IMR-90 (cell line): Measurements from ENCODE around the gene CYP4F22. TPM values are rescaled to one million over a fixed set of nuclear protein-coding genes. Genes with fewer than 3 reads are reported as not detected.

Experiments
- ATAC-seq: fragments of 200-7000 bp; cut with Tn5 transposase; 2 replicates; pipeline ENCODE4 v1.9.1; 2020; ENCODE audit warnings: low read depth, mild to moderate bottlenecking, moderate library complexity
- BruUV-seq: library from RNA; stranded (reverse); fragments of 400-500 nt; replicated peaks from 2 replicates; lab custom pipeline; 2021; lab: Mats Ljungman, UMichigan
- CTCF ChIA-PET: fragments of 300-600 bp; formaldehyde crosslinking; extraction: SDS; loops from one replicate; lab custom pipeline; 2021; ENCODE audit warnings: antibody characterized with exemption; lab: Yijun Ruan, JAX
- POLR2A ChIA-PET: fragments of 300-600 bp; sonication (Branson Sonifier 250); formaldehyde crosslinking; loops from one replicate; lab custom pipeline; 2022; ENCODE audit warnings: antibody characterized with exemption; ENCODE audit not compliant: unreplicated experiment; lab: Charles Lee
- DNase-seq: peaks from one replicate; pipeline ENCODE4 v3.0.0; 2013
- H2AFZ ChIP-seq: replicated peaks from 2 replicates; pipeline ENCODE3; 2013; ENCODE audit warnings: low read length, mild to moderate bottlenecking; ENCODE audit not compliant: poor library complexity
- H2AK5ac ChIP-seq: 2 replicates; pipeline ENCODE4 v1.6.1; 2013; ENCODE audit warnings: low read depth, low read length, inconsistent platforms
- H2AK9ac ChIP-seq: replicated peaks from 2 replicates; pipeline ENCODE3; 2013; ENCODE audit warnings: mild to moderate bottlenecking, low read depth, low read length, moderate library complexity; ENCODE audit not compliant: poor library complexity
- H2BK120ac ChIP-seq: 2 replicates; pipeline ENCODE4 v1.6.1; 2013; ENCODE audit warnings: low read depth, low read length, inconsistent platforms
- H2BK15ac ChIP-seq: 3 replicates; pipeline ENCODE4 v1.6.1; 2013; ENCODE audit warnings: low read depth, low read length, inconsistent platforms
- H2BK20ac ChIP-seq: 2 replicates; pipeline ENCODE4 v1.6.1; 2013; ENCODE audit warnings: low read depth, mild to moderate bottlenecking, inconsistent platforms, low read length, moderate library complexity
- H2BK5ac ChIP-seq: 2 replicates; pipeline ENCODE4 v1.6.1; 2013; ENCODE audit warnings: mild to moderate bottlenecking, low read depth, low read length, inconsistent platforms; ENCODE audit not compliant: poor library complexity, severe bottlenecking
- H3K14ac ChIP-seq: replicated peaks from 2 replicates; pipeline ENCODE4 v1.6.1; 2013; ENCODE audit warnings: low read depth, low read length, inconsistent platforms
- H3K18ac ChIP-seq: 2 replicates; pipeline ENCODE4 v1.6.1; 2013; ENCODE audit warnings: low read depth, low read length, control low read depth
- H3K23ac ChIP-seq: 2 replicates; pipeline ENCODE4 v1.6.1; 2013; ENCODE audit warnings: low read depth, low read length, inconsistent platforms
- H3K27ac ChIP-seq: 2 replicates; pipeline ENCODE4 v1.5.1; 2013; ENCODE audit warnings: mild to moderate bottlenecking, control low read depth, low read length; ENCODE audit not compliant: insufficient read depth
- H3K27me3 ChIP-seq: 2 replicates; pipeline ENCODE4 v1.6.1; 2013; ENCODE audit warnings: low read length; ENCODE audit not compliant: control insufficient read depth, insufficient read depth
- H3K36me3 ChIP-seq: 2 replicates; pipeline ENCODE4 v1.6.1; 2013; ENCODE audit warnings: low read length, mixed read lengths; ENCODE audit not compliant: control insufficient read depth, insufficient read depth
- H3K4ac ChIP-seq: 2 replicates; pipeline ENCODE4 v1.6.1; 2013; ENCODE audit warnings: low read depth, low read length, inconsistent platforms
- H3K4me1 ChIP-seq: 2 replicates; pipeline ENCODE4 v1.6.1; 2013; ENCODE audit warnings: low read length, mixed read lengths; ENCODE audit not compliant: control insufficient read depth, insufficient read depth
- H3K4me2 ChIP-seq: 2 replicates; pipeline ENCODE4 v1.6.1; 2013; ENCODE audit warnings: low read depth, mild to moderate bottlenecking, control low read depth, low read length, moderate library complexity
- H3K4me3 ChIP-seq: 2 replicates; pipeline ENCODE4 v1.5.1; 2013; ENCODE audit warnings: low read depth, mild to moderate bottlenecking, control low read depth, low read length, moderate library complexity; ENCODE audit not compliant: insufficient read depth
- H3K56ac ChIP-seq: 2 replicates; pipeline ENCODE4 v1.6.1; 2013; ENCODE audit warnings: low read length, inconsistent platforms; ENCODE audit not compliant: insufficient read depth; ENCODE audit errors: extremely low read depth
- H3K79me1 ChIP-seq, 2 experiments: 2 replicates each; pipeline ENCODE4 v1.6.1; 2013; ENCODE audit warnings: low read length in 2 of 2, inconsistent platforms in 1 of 2, low read depth in 1 of 2
- H3K9ac ChIP-seq: 2 replicates; pipeline ENCODE4 v1.6.1; 2013; ENCODE audit warnings: low read depth, low read length, control low read depth
- H3K9me1 ChIP-seq: 2 replicates; pipeline ENCODE4 v1.6.1; 2013; ENCODE audit warnings: low read length, inconsistent platforms; ENCODE audit not compliant: insufficient read depth
- H3K9me3 ChIP-seq: 2 replicates; pipeline ENCODE4 v1.6.1; 2013; ENCODE audit warnings: low read length; ENCODE audit not compliant: control insufficient read depth, insufficient read depth
- H4K20me1 ChIP-seq: 2 replicates; pipeline ENCODE4 v1.6.1; 2013; ENCODE audit warnings: low read length, inconsistent platforms; ENCODE audit not compliant: insufficient read depth
- H4K5ac ChIP-seq: 2 replicates; pipeline ENCODE4 v1.6.1; 2013; ENCODE audit warnings: mild to moderate bottlenecking, low read depth, low read length, control low read depth
- H4K8ac ChIP-seq, 2 experiments: 2 replicates each; pipeline ENCODE4 v1.6.1; 2013; ENCODE audit warnings: low read depth in 2 of 2, low read length in 2 of 2, control low read depth in 1 of 2, inconsistent platforms in 1 of 2
- H4K91ac ChIP-seq: 2 replicates; pipeline ENCODE4 v1.6.1; 2013; ENCODE audit warnings: low read depth, low read length, inconsistent platforms; ENCODE audit not compliant: insufficient read depth
- CTCF ChIP-seq: conservative IDR thresholded peaks from 2 replicates; pipeline ENCODE4 v1.5.1; 2012; ENCODE audit warnings: mild to moderate bottlenecking, low read depth, low read length, improper control_type of control experiment
- ELK1 ChIP-seq: fragments of 150-350 bp; IDR thresholded peaks from 2 replicates; pipeline ENCODE4 v1.6.1; 2016; ENCODE audit warnings: low read depth, mild to moderate bottlenecking, low read length, moderate library complexity, borderline replicate concordance
- MAZ ChIP-seq: IDR thresholded peaks from 2 replicates; pipeline ENCODE4 v1.6.1; 2012; ENCODE audit warnings: low read depth, mild to moderate bottlenecking, low read length, improper control_type of control experiment, moderate library complexity, borderline replicate concordance
- MXI1 ChIP-seq: IDR thresholded peaks from 2 replicates; pipeline ENCODE4 v1.6.1; 2012; ENCODE audit warnings: low read depth, mild to moderate bottlenecking, low read length, moderate library complexity, borderline replicate concordance
- RAD21 ChIP-seq: IDR thresholded peaks from 2 replicates; pipeline ENCODE4 v1.6.1; 2012; ENCODE audit warnings: low read length, improper control_type of control experiment
- RFX5 ChIP-seq: IDR thresholded peaks from 2 replicates; pipeline ENCODE4 v1.8.0; 2012; ENCODE audit warnings: low read depth, mild to moderate bottlenecking, low read length, moderate library complexity
- WGBS, 2 experiments: methylation state at CpG; one replicate each; pipeline versions ENCODE4 v1.1.5 to v1.1.7; 2013; ENCODE audit warnings: missing lambda C conversion rate in 2 of 2; ENCODE audit not compliant: insufficient read length in 1 of 2; ENCODE audit errors: extremely low coverage in 2 of 2; 5-methylcytosine and 5-hydroxymethylcytosine counted together
- dilution Hi-C: fragments of 300-500 bp; cut with HindIII; formaldehyde crosslinking; loops from one replicate; pipeline ENCODE4 v1.14.3; 2018; ENCODE audit warnings: low sequenced_read_pairs; ENCODE audit not compliant: unreplicated experiment
- in situ Hi-C: fragments of 300-500 bp; cut with MboI; formaldehyde crosslinking; loops from 3 replicates; pipeline ENCODE4 v1.14.3; 2019; ENCODE audit warnings: low sequenced_read_pairs, inconsistent platforms, mixed read lengths
- intact Hi-C: fragments of 100-400 bp; cut with micrococcal nuclease; formaldehyde crosslinking; loops from 2 replicates; pipeline ENCODE4 v1.10.0; 2022
- polyA plus RNA-seq, 3 experiments: library from polyadenylated mRNA; depleted of rRNA; stranded (reverse); fragments of >200 nt; gene quantifications; 2 replicates each; pipeline ENCODE4 v1.2.3, GENCODE V29; 2012; ENCODE audit warnings: low replicate concordance in 1 of 3
- total RNA-seq: library from RNA; depleted of rRNA; stranded (reverse); fragments of >200 nt; gene quantifications from 2 replicates; pipeline ENCODE4 v1.2.3, GENCODE V29; 2012

Gene CYP4F22
- total and polyA plus RNA-seq, 2 of the 4 experiments (the other 2 are of a cell fraction): not detected

- Histone ChIP-seq H4K5ac (no peak overlapping the region), H3K9me1 (no peaks in the 10 kb centered on the region), H3K27ac (no peak overlapping the region), H3K27me3 (no peaks in the 10 kb centered on the region), H4K20me1 (no peaks in the 10 kb centered on the region), H3K56ac (no peak overlapping the region), H3K18ac (no peak overlapping the region), H2BK5ac (peak overlapping the region; percentile 19), H2AFZ (no peak overlapping the region), H3K79me1 (no peaks in the 10 kb centered on the region), H4K8ac (no peak overlapping the region), H2BK120ac (no peak overlapping the region), H3K9ac (no peak overlapping the region), H2BK15ac (no peak overlapping the region), H3K4ac (no peak overlapping the region), H2BK20ac (no peak overlapping the region), H3K14ac (no peak overlapping the region), H3K23ac (no peak overlapping the region), H3K9me3 (0 out of 2 replicates have a peak, but pooled peaks cover 2% of the 10 kb centered on the region), H3K4me1 (no peaks in the 10 kb centered on the region), H3K36me3 (no peaks in the 10 kb centered on the region), H3K4me3 (no peak overlapping the region), H2AK5ac (no peak overlapping the region), H4K91ac (no peak overlapping the region), H3K4me2 (no peak overlapping the region), H2AK9ac (no peak overlapping the region)
- no peak for TF ChIP-seq MXI1
- no peak for TF ChIP-seq CTCF
- no peak for TF ChIP-seq RAD21
- no peak for TF ChIP-seq MAZ
- no peak for TF ChIP-seq RFX5
- TF ChIP-seq ELK1: no peak
- CTCF ChIA-PET: no interaction called here
- intact Hi-C loops (no loop called here), dilution Hi-C loops (no loop called here), in situ Hi-C loops (no loop called here)
- no TSS peak for BruUV-seq
- ATAC-seq (no peak), DNase-seq (no peak)
- POLR2A ChIA-PET: no interaction called here
- 0% methylated on average over 1 of the region's 6 CpGs; no CpG with 5 or more reads in 1 of the 2 experiments for whole genome bisulfite sequencing, 2 experiments
These were observed 26.9 kb downstream of the CYP4F22 start for GRCh38 chr19:15534957-15535864.
